ENCODE results near the gene GRM8. TPM values are rescaled to one million over a fixed set of nuclear protein-coding genes. Genes with fewer than 3 reads are reported as not detected.

GRM8 gene
- total and polyA plus RNA-seq, 9 donors = 0.18 to 0.75 (median 0.26) TPM; not detected in 1

GRCh38 chr7:126447984-126448383, 804.8 kb downstream of the GRM8 start:
- no CpG with 5 or more reads among the region's 2 CpGs for WGBS (ENCODE audit: insufficient coverage)
- no peaks in the 10 kb centered on the region for H3K4me1 ChIP-seq (ENCODE audit: control insufficient read depth, insufficient read depth, low read length)
- no peaks in the 10 kb centered on the region for H3K9me3 ChIP-seq (replicated peaks; ENCODE audit: control insufficient read depth, low read depth, low read length)
- no peak overlapping the region for H3K27ac ChIP-seq (ENCODE audit: low read length)
- H3K4me3 ChIP-seq (ENCODE audit: low read length) = no peak overlapping the region
- H3K36me3 ChIP-seq (ENCODE audit: control insufficient read depth, insufficient read depth, low read length) = no peaks in the 10 kb centered on the region
- no peaks in the 10 kb centered on the region for H3K27me3 ChIP-seq (ENCODE audit: control insufficient read depth, insufficient read depth, low read length)
- no peak for DNase-seq

- DNase-seq = no peak
- Histone ChIP-seq H3K4me3 (ENCODE audit: low read length) (no peak overlapping the region), H3K9me3 (replicated peaks; ENCODE audit: control insufficient read depth, low read depth, low read length) (no peaks in the 10 kb centered on the region), H3K27ac (ENCODE audit: low read length) (no peak overlapping the region), H3K27me3 (ENCODE audit: control insufficient read depth, insufficient read depth, low read length) (no peaks in the 10 kb centered on the region), H3K36me3 (ENCODE audit: control insufficient read depth, insufficient read depth, low read length) (no peaks in the 10 kb centered on the region), H3K4me1 (ENCODE audit: control insufficient read depth, insufficient read depth, low read length) (no peaks in the 10 kb centered on the region)
- 100% methylated on average over 1 of the region's 6 CpGs for WGBS (ENCODE audit: insufficient coverage)
Observed at GRCh38 chr7:126445991-126446390, 806.8 kb downstream of the GRM8 start.

GRCh38 chr7:126443951-126444350, 808.8 kb downstream of the GRM8 start:
- no CpG with 5 or more reads among the region's 1 CpG for WGBS (ENCODE audit: insufficient coverage)

GRCh38 chr7:126442908-126443307, 809.8 kb downstream of the GRM8 start:
- Histone ChIP-seq H3K36me3 (ENCODE audit: control insufficient read depth, insufficient read depth, low read length) (no peaks in the 10 kb centered on the region), H3K27ac (ENCODE audit: low read length) (no peak overlapping the region), H3K4me3 (ENCODE audit: low read length) (no peak overlapping the region), H3K4me1 (ENCODE audit: control insufficient read depth, insufficient read depth, low read length) (no peaks in the 10 kb centered on the region), H3K27me3 (ENCODE audit: control insufficient read depth, insufficient read depth, low read length) (no peaks in the 10 kb centered on the region), H3K9me3 (replicated peaks; ENCODE audit: control insufficient read depth, low read depth, low read length) (no peaks in the 10 kb centered on the region)
- no peak for DNase-seq
- no CpG with 5 or more reads among the region's 3 CpGs for WGBS (ENCODE audit: insufficient coverage)

More at GRCh38 chr7:126443951-126444350, 808.8 kb downstream of the GRM8 start:
- Histone ChIP-seq H3K4me3 (ENCODE audit: low read length) (no peak overlapping the region), H3K27ac (ENCODE audit: low read length) (no peak overlapping the region), H3K4me1 (ENCODE audit: control insufficient read depth, insufficient read depth, low read length) (no peaks in the 10 kb centered on the region), H3K36me3 (ENCODE audit: control insufficient read depth, insufficient read depth, low read length) (no peaks in the 10 kb centered on the region), H3K9me3 (replicated peaks; ENCODE audit: control insufficient read depth, low read depth, low read length) (no peaks in the 10 kb centered on the region), H3K27me3 (ENCODE audit: control insufficient read depth, insufficient read depth, low read length) (no peaks in the 10 kb centered on the region)
- no peak for DNase-seq

- 65% methylated on average over 2 of the region's 2 CpGs for WGBS (ENCODE audit: insufficient coverage)
- no peaks in the 10 kb centered on the region for H3K27me3 ChIP-seq (ENCODE audit: control insufficient read depth, insufficient read depth, low read length)
- H3K4me1 ChIP-seq (ENCODE audit: control insufficient read depth, insufficient read depth, low read length) = no peaks in the 10 kb centered on the region
- no peak overlapping the region for H3K4me3 ChIP-seq (ENCODE audit: low read length)
- no peaks in the 10 kb centered on the region for H3K36me3 ChIP-seq (ENCODE audit: control insufficient read depth, insufficient read depth, low read length)
- DNase-seq = no peak
- H3K27ac ChIP-seq (ENCODE audit: low read length) = no peak overlapping the region
- H3K9me3 ChIP-seq (replicated peaks; ENCODE audit: control insufficient read depth, low read depth, low read length) = no peaks in the 10 kb centered on the region
Observed at GRCh38 chr7:126441745-126442144, 811.0 kb downstream of the GRM8 start.

GRCh38 chr7:126440542-126440941, 812.2 kb downstream of the GRM8 start:
- no peak for DNase-seq
- Histone ChIP-seq H3K4me1 (ENCODE audit: control insufficient read depth, insufficient read depth, low read length) (no peaks in the 10 kb centered on the region), H3K36me3 (ENCODE audit: control insufficient read depth, insufficient read depth, low read length) (no peaks in the 10 kb centered on the region), H3K4me3 (ENCODE audit: low read length) (no peak overlapping the region), H3K9me3 (replicated peaks; ENCODE audit: control insufficient read depth, low read depth, low read length) (no peaks in the 10 kb centered on the region), H3K27me3 (ENCODE audit: control insufficient read depth, insufficient read depth, low read length) (no peaks in the 10 kb centered on the region), H3K27ac (ENCODE audit: low read length) (no peak overlapping the region)
- no CpG with 5 or more reads among the region's 2 CpGs for WGBS (ENCODE audit: insufficient coverage)

- Histone ChIP-seq H3K9me3 (replicated peaks; ENCODE audit: control insufficient read depth, low read depth, low read length) (no peaks in the 10 kb centered on the region), H3K27ac (ENCODE audit: low read length) (no peak overlapping the region), H3K36me3 (ENCODE audit: control insufficient read depth, insufficient read depth, low read length) (no peaks in the 10 kb centered on the region), H3K4me3 (ENCODE audit: low read length) (no peak overlapping the region), H3K4me1 (ENCODE audit: control insufficient read depth, insufficient read depth, low read length) (no peaks in the 10 kb centered on the region), H3K27me3 (ENCODE audit: control insufficient read depth, insufficient read depth, low read length) (no peaks in the 10 kb centered on the region)
- DNase-seq = no peak
- no CpG with 5 or more reads among the region's 2 CpGs for WGBS (ENCODE audit: insufficient coverage)
Observed at GRCh38 chr7:126436213-126436868, 816.4 kb downstream of the GRM8 start.

GRCh38 chr7:126426652-126427051, 826.1 kb downstream of the GRM8 start:
- no peaks in the 10 kb centered on the region for H3K4me1 ChIP-seq (ENCODE audit: control insufficient read depth, insufficient read depth, low read length)
- no peak for DNase-seq
- H3K4me3 ChIP-seq (ENCODE audit: low read length) = no peak overlapping the region
- H3K36me3 ChIP-seq (ENCODE audit: control insufficient read depth, insufficient read depth, low read length) = no peaks in the 10 kb centered on the region
- no peak overlapping the region for H3K27ac ChIP-seq (ENCODE audit: low read length)
- no CpG with 5 or more reads among the region's 1 CpG for WGBS (ENCODE audit: insufficient coverage)
- no peaks in the 10 kb centered on the region for H3K9me3 ChIP-seq (replicated peaks; ENCODE audit: control insufficient read depth, low read depth, low read length)
- no peaks in the 10 kb centered on the region for H3K27me3 ChIP-seq (ENCODE audit: control insufficient read depth, insufficient read depth, low read length)

- DNase-seq = no peak
- Histone ChIP-seq H3K9me3 (replicated peaks; ENCODE audit: control insufficient read depth, low read depth, low read length) (no peaks in the 10 kb centered on the region), H3K27me3 (ENCODE audit: control insufficient read depth, insufficient read depth, low read length) (no peaks in the 10 kb centered on the region), H3K27ac (ENCODE audit: low read length) (no peak overlapping the region), H3K4me3 (ENCODE audit: low read length) (no peak overlapping the region), H3K36me3 (ENCODE audit: control insufficient read depth, insufficient read depth, low read length) (no peaks in the 10 kb centered on the region), H3K4me1 (ENCODE audit: control insufficient read depth, insufficient read depth, low read length) (no peaks in the 10 kb centered on the region)
- no CpG with 5 or more reads among the region's 1 CpG for WGBS (ENCODE audit: insufficient coverage)
Observed at GRCh38 chr7:126424985-126425384, 827.8 kb downstream of the GRM8 start.

- no peaks in the 10 kb centered on the region for H3K27me3 ChIP-seq (ENCODE audit: control insufficient read depth, insufficient read depth, low read length)
- WGBS (ENCODE audit: insufficient coverage) = no CpG with 5 or more reads among the region's 4 CpGs
- H3K9me3 ChIP-seq (replicated peaks; ENCODE audit: control insufficient read depth, low read depth, low read length) = no peaks in the 10 kb centered on the region
- H3K27ac ChIP-seq (ENCODE audit: low read length) = no peak overlapping the region
- H3K4me1 ChIP-seq (ENCODE audit: control insufficient read depth, insufficient read depth, low read length) = no peaks in the 10 kb centered on the region
- H3K4me3 ChIP-seq (ENCODE audit: low read length) = no peak overlapping the region
- no peak for DNase-seq
- no peaks in the 10 kb centered on the region for H3K36me3 ChIP-seq (ENCODE audit: control insufficient read depth, insufficient read depth, low read length)
Observed at GRCh38 chr7:126419047-126419446, 833.7 kb downstream of the GRM8 start.

Measured in muscle of leg (tissue), 11 donors.